CD4-positive, alpha-beta T cell treated with Interleukin-12 subunit alpha and Interleukin-12 subunit beta, for 1 hour (primary cell): ENCODE measurements around the gene MPO.

Experiments
- DNase-seq: peaks from one replicate; pipeline ENCODE4 v3.0.0-alpha.2; 2020

Gene MPO

DNA sequence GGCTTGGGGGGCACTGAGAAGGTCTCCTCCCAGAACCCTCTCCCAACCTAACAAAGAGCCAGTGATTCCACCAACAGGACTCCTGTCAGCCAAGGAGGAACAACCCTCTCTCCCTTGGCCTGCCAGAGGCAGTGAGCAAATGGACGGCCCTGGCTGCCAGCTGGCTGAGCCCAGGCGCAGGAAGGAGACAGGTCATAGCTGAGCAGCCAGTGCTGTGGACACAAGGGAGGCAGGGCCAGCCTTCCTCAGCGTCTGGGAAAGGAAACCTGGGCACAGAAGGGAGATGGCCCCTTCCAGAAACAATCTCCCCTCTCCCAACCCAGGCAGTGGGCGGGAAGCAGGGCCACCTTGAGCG lies 2.1 kb downstream of the MPO start:
- DNase-seq: no peak

- DNase-seq: no peak
These were observed 2.7 kb downstream of the MPO start for GRCh38 chr17:58277802-58278595.

GRCh38 chr17:58277107-58277801 lies 3.5 kb downstream of the MPO start:
- DNase-seq: peak; percentile 40

DNA sequence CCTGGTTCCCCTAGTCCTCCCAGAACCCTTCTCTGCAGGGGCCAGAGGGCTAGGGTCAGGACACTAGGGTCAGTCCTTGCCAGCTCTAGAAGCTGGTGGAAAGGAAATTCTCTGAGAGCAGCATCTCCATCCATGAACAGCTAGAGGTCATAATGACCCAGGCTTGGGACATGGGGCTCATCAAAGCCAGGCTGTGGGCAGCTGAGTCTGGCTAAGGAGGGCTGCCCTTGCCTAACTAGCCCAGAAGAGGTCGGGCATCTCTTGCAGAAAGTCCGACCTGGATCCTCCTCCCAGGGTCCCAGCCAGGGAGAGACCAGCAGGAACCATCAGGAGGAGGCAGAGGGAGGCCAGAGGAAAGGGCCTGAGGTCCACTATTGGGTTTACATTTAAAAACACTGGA lies 4.3 kb downstream of the MPO start:
- no peak for DNase-seq

DNA sequence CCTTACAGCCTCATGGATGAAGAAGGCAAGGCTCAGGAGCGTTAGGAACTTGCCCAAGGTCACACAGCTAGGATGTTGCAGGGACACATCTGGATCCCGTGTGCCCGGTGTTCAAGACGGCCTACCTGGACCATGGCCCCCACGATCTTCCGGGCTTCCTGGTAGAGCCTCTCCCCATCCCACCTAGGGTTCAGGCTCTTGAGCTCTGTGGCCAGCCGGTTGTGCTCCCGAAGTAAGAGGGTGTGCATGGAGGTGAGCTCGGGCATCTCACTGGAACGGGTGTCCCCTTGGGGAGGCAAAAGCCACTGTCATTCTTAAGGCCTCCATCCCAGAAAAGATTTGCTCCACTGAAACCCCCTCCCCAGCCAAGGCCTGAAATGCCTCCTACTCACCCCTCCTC lies 5.3 kb downstream of the MPO start:
- DNase-seq: no peak

- DNase-seq: no peak
These were observed 7.2 kb downstream of the MPO start for GRCh38 chr17:58273453-58274104.

DNA sequence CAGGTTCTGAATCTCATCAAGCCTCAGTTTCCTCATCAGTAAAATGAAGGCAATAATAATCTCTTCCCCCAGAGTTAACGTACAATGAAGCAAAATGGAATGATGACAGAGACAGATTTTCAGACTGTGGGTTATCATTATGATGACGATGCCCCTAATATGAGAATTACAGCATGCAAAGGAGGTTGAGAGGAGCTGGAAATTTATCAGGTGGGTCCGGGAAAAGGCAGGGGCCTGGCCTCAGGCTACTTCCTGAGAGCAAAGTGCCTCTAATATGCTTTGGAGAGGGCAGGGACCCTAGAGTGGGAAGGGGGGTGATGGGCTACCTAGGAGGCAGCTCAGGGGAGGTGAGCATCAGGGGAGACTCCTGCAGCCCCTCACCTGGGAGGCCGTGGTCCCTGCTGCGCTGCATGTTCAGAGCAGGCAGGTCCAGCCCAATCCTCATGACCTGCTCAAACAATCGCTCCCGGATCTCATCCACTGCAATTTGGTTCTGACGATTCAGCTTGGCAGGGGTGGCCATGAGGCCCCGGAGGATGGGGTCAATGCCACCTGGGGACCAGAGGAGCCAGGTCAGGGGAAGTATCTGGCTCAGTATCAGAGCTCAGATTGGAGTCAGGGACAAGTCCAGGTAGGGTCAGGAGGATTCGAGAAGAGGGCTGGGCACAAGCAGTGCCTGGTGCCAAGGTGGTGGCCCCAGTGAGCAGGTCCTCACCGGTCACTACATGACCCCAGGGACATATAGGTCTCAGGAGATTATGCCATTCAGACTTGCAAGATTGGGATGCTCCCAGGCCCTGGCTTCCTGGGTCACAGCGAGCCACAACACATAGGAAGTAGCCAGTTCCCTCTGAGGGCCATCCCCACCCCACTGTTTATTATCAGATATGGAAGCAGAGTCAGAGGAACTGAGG lies 8.1 kb downstream of the MPO start:
- DNase-seq: no peak

- DNase-seq: no peak
These were observed 9.4 kb downstream of the MPO start for GRCh38 chr17:58271216-58271931.

DNA sequence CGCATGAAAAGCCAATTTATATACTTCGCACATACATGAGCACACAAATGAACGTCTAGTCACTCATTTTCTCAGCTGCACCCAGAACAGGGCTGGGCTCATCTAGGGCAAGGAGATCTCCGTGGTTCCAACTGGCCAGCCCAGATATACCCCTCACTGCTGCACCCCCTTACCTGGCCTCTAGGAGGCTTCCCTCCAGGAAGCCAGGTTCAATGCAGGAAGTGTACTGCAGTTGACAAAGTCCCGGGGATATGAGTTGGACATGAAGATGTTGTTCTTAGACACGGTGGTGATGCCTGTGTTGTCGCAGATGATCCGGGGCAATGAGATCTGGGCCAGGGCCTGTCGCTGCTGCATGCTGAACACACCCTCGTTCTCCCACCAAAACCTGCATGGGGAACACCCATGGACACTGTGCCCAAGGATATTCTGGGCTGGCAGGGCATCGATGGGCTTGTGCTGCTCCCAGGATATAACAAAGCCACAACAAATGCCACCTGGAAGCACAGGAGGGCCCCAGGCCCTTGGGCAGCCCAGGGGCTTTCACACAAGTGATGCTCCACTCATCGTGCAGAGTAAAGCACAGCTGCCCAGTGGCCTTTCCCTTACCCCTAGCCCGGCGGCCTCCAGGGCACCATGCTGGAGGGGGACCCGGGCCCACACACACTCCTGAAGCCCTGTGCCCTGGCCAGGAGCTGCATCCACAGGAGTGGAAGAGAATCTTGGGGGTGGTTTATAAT lies 10.1 kb downstream of the MPO start:
- no peak for DNase-seq

- DNase-seq: no peak
These were observed 11.0 kb downstream of the MPO start for GRCh38 chr17:58269557-58270291.

DNA sequence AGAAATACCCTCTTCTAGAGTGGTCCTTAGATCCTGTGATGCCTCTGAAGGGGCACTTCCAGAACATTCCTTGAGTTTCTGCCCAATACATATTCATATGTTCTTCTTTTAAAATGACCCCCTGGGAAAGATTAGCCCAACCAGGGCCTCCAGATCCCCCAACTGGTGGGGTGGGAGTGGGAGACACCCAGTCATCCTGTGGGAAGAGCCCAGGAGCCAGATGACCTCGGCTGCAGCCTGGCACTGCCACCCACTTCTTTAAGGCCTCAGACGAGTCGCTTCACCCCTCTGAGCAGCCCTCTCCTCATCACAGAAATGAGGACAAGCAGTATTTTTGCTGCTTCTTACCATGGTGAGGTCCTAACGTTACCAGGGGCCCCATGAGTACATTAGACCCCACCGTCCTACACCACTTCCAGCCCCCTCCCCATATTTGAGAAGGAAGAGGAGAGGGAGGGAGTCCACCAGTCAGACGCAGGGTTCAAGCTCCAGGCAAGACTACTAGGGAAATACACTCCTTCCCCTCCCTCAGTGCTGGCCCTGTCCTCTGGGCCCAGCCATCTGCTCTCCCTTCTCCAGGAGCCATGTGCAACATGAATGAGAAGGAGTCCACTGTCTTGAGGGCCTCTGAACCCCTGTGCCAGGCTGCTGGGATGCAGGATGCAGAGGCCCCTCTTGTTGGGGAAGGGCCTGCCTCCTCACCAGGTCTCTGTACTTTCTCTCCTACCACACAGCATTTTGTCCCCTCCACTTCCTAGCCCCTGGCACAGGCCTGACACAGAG lies 11.8 kb downstream of the MPO start:
- DNase-seq: no peak

- no peak for DNase-seq
These were observed 12.4 kb downstream of the MPO start for GRCh38 chr17:58268326-58268725.

DNA sequence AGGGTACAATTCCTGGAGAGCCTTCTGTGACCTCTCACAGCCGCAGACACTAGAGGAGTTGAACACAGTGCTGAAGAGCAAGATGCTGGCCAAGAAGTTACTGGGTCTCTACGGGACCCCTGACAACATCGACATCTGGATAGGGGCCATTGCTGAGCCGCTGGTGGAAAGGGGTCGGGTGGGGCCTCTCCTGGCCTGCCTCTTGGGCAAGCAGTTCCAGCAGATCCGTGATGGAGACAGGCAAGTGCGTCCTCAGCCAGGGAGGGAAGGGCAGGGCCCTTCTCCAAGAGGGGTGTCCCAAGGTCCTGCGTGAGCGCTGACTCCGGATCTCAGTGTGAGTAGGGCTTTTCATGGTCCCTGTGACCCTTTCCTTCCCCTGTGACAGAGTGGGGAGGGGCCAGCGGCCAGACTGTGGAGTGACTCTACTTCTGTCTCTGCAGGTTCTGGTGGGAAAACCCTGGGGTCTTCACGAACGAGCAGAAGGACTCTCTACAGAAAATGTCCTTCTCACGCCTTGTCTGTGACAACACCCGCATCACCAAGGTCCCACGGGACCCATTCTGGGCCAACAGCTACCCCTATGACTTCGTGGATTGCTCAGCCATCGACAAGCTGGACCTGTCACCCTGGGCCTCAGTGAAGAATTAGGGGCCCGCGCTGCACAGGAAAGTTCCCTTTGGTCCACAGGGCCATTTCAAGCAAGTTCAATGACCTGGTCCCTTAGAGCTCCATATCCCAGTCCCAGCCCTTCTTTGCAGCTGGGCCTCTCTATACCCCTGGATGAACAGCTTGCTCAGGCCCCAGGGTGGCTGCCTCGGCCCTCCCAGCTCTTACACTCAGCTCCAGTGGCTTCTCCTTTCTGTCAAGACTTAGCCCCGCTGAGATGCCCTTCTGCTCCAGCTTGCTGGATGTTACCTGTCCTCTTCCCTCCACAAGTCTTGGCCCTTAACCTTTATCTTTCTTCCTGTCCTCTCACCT lies 13.1 kb downstream of the MPO start:
- no peak for DNase-seq

- DNase-seq: no peak
These were observed 14.5 kb downstream of the MPO start for GRCh38 chr17:58265902-58266875.

- no peak for DNase-seq
These were observed 15.5 kb downstream of the MPO start for GRCh38 chr17:58265271-58265670.

DNA sequence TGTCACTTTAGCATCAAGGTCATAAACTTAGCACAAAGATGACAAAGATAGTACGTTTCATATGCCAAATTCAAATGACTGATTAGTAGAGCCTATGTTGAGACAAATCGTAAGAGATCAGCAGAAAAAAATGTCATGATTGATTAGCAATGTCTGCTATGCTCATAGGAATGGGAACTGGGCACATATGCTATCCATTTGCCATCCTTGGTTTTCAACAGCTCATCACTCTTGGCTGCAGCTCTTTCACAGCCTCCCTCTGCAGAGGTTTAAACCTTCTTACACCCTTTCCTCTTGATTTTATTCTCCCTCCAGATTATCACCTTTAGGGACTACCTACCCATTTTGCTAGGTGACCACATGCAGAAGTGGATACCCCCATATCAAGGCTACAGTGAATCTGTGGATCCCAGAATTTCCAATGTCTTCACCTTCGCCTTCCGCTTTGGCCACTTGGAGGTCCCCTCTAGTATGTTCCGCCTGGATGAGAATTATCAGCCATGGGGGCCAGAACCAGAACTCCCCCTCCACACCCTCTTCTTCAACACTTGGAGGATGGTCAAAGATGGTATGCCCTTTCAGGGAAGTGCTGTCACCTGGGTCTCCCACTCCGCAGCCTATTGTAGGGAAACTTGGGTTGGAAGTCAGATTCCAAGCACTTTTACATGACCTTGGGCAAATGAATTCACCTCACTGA lies 16.2 kb downstream of the MPO start:
- DNase-seq: no peak

- no peak for DNase-seq
These were observed 17.0 kb downstream of the MPO start for GRCh38 chr17:58263773-58264172.
